ENCODE data around the gene RALA. TPM values are rescaled to one million over a fixed set of nuclear protein-coding genes. Genes with fewer than 3 reads are reported as not detected.

Gene RALA
- total RNA-seq, 3 donors from 2014 or later = 16.7 to 25.0 (median 18.7) TPM

GRCh38 chr7:39721919-39722597 lies 98.7 kb downstream of the RALA start:
- Histone ChIP-seq H3K27ac (no peak overlapping the region), H3K36me3 (no peaks in the 10 kb centered on the region), H3K27me3 (no peaks in the 10 kb centered on the region), H3K4me1 (no peaks in the 10 kb centered on the region), H3K4me3 (no peak overlapping the region), H3K9me3 (no peaks in the 10 kb centered on the region)
- DNase-seq (ENCODE audit: low spot score in 2 of 2) = no peak
- TF ChIP-seq POLR2A (IDR thresholded peaks at IDR 0.05) = no peak
- no peak for TF ChIP-seq CTCF (IDR thresholded peaks at IDR 0.05)
- TF ChIP-seq POLR2AphosphoS5 (IDR thresholded peaks at IDR 0.05) = no peak
- intact Hi-C loops (cut with DNase I; ENCODE audit: low total_unique reads) = no loop called here

- intact Hi-C loops (cut with DNase I; ENCODE audit: low total_unique reads) = no loop called here
- Histone ChIP-seq H3K27ac (no peak overlapping the region), H3K9me3 (no peaks in the 10 kb centered on the region), H3K36me3 (no peaks in the 10 kb centered on the region), H3K4me3 (no peak overlapping the region), H3K4me1 (no peaks in the 10 kb centered on the region), H3K27me3 (no peaks in the 10 kb centered on the region)
- no peak for DNase-seq (ENCODE audit: low spot score in 2 of 2)
- TF ChIP-seq POLR2A (IDR thresholded peaks at IDR 0.05) (no peak), CTCF (IDR thresholded peaks at IDR 0.05) (no peak), POLR2AphosphoS5 (IDR thresholded peaks at IDR 0.05) (no peak)
Measured at GRCh38 chr7:39727231-39728012, 104.0 kb downstream of the RALA start.

GRCh38 chr7:39732837-39733804 lies 109.7 kb downstream of the RALA start:
- Histone ChIP-seq H3K27ac (peak overlapping the region; percentile 88 to 92), H3K4me3 (peak overlapping the region; percentile 44 to 72 (median 71)), H3K27me3 (no peaks in the 10 kb centered on the region), H3K4me1 (peaks cover 5 to 8% of the 10 kb centered on the region in 2 donors), H3K9me3 (no peaks in the 10 kb centered on the region), H3K36me3 (no peaks in the 10 kb centered on the region)
- peak; percentile 60 to 79 (median 67) for TF ChIP-seq POLR2AphosphoS5 (IDR thresholded peaks at IDR 0.05)
- TF ChIP-seq POLR2A (IDR thresholded peaks at IDR 0.05) = no peak
- peak in 1 of 3 donors; percentile 8 for TF ChIP-seq CTCF (IDR thresholded peaks at IDR 0.05)
- DNase-seq (ENCODE audit: low spot score in 2 of 2) = peak; percentile 76 to 89
- intact Hi-C loops (cut with DNase I; ENCODE audit: low total_unique reads) = no loop called here

GRCh38 chr7:39733881-39734632 lies 110.7 kb downstream of the RALA start:
- intact Hi-C loops (cut with DNase I; ENCODE audit: low total_unique reads) = no loop called here
- Histone ChIP-seq H3K4me3 (peak overlapping the region; percentile 44 to 72 (median 71)), H3K4me1 (peaks cover 5 to 8% of the 10 kb centered on the region in 2 donors), H3K27me3 (no peaks in the 10 kb centered on the region), H3K9me3 (no peaks in the 10 kb centered on the region), H3K36me3 (no peaks in the 10 kb centered on the region), H3K27ac (peak overlapping the region; percentile 88 to 92)
- TF ChIP-seq CTCF (IDR thresholded peaks at IDR 0.05) (no peak), POLR2A (IDR thresholded peaks at IDR 0.05) (no peak), POLR2AphosphoS5 (IDR thresholded peaks at IDR 0.05) (no peak)
- no peak for DNase-seq (ENCODE audit: low spot score in 2 of 2)
